HuH-7.5 (cell line): ENCODE data around the gene HYAL3.
"Not testable (repeated sequence)": the region's sequence is repeated elsewhere in the genome, so short reads cannot be mapped to it uniquely, and the experiment has no call there.

Source experiments
- DNase-seq: peaks from one replicate; pipeline ENCODE4 v3.0.0; 2011; ENCODE audit warnings: low spot score

Gene HYAL3

DNA sequence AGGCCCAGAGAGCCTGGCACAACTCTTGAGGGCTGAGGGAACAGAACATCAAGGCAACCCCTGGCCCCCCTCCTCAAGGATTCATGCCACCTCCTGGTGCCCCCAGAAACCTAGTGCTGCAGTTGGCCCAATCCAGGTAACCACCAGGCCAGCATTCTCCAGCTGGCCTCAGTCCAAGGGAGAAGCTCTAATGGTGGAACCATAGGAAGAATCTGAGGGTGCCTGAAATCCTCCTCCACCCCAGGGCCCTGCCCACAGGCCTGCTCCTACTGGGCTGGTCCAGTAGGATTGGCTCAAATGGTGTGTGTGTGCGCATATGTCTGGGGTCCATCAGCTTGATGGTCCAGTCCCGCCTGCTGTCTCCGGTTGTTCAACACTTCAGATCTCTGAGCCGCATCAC, 15.6 kb upstream of the HYAL3 start:
- no peak for DNase-seq

DNA sequence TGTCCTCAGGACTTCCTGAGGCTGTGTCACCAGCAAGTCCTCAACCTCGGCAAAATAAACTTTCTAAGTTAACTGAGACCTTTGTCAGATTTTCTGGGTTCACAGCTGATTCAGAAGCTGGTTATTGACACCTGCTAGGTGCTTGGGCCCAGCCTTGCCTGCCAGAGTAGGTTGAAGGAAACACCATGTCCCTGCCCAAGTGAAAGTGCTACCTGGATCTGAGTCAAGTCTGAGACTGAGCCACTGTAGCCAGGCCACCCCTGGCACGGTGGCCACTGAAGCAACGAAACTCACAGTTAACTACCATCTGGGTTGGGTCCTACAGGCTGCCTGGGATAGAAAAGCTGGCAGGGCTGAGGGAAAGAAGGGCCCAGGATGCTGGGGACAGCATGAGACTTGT, 15.1 kb upstream of the HYAL3 start:
- DNase-seq, result no peak

DNA sequence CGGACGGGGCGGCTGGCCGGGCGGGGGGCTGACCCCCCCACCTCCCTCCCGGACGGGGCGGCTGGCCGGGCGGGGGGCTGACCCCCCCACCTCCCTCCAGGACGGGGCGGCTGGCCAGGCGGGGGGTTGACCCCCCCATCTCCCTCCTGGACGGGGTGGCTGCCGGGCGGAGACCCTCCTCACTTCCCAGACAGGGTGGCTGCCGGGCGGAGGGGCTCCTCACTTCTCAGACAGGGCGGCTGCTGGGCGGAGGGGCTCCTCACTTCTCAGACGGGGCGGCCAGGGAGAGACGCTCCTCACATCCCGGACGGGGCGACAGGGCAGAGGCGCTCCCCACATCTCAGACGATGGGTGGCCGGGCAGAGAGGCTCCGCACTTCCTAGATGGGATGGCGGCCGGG, 12.8 kb upstream of the HYAL3 start:
- not testable (repeated sequence) for DNase-seq

DNA sequence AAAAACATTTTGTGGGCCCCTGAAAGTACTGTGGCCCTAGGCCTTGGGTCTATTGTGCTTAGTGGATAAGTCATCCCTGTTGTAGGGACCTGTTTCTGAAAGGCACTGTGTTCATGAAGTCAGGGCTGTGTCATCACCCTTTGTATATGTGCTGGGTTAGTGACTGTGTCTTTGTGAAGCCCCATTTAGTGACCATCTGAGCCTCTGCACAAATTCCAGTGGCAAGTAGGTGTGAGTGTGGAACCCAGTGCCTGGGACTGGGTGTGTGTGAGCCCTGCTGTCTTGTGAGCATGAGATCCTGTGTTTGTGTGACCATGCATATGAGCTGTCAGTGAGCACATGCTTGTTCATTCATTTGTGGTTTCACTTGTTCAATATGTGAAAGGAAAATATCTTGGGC, 5.4 kb upstream of the HYAL3 start:
- no peak for DNase-seq

DNA sequence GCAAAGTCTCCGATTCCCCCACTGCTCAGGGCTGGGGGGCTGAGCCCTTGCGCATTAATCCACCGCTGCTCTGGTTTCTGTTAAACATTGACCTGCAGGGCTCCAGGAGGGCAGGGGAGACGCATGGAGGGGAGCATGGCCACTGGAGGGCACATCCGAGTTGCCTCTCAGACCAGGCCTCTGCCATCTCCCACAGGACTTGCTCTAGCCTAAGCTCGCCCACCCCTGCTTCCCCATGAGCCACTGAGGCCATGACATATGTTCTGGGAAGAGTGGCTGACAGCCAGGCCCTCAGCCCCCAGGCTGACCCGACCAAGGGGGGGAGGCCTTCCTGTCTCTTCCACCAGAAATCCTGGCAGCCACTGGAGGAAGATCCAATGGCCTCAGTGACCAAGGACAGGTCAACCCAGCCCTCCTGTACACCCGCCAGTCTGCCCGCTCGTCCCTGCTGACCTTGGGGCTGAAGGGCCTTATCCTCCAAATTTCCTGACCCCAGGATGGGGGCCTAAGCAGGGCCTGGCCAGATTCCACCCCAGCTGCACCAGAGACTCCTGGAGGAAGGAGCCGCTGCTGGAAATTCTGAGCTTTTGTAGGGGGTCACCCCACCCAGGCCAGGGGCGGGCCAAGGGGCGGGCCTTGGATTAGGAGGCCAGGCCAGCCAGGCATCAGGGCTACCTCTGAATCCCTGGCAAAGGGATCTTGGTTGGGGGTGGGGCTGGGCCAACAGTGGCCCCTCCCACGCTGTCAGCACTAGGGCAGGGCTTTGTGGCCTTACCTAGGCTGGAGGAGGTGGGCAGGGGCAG, 4.0 kb upstream of the HYAL3 start, which contains the start of gene HYAL1:
TSS of gene HYAL1 (minus strand) at position 562 of the 803 bp plus-strand sequence. CDS start 618 bp downstream, outside the sequence.
- no peak for DNase-seq

GRCh38 chr3:50302095-50303012, 3.1 kb upstream of the HYAL3 start:
- DNase-seq, result no peak

DNA sequence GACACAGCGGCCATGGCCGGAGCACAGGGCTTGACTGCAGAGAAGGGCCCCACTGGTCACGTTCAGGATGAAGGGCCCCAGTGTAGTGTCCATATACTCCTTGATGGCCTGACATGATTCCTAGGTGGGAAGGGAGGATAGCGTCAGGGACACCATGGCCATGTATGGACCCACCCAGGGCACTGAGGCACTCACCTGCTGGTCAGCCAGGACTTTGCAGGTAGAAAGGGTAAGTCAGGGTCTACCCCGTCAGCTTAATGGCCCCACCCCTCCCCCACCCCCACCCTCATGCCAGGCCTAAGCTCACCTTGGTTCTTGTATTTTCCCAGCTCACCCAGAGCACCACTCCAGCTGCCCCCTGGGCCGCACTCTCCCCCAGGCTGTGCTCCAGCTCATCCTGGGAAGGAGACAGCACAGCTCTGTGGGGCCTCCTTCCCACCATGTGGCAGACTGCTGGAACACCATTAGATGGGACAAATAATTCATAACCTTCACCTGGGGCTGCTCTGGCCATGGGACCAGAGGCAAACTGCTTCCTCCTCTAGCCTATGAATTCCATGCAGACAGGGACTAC, 1.6 kb upstream of the HYAL3 start:
- DNase-seq, result no peak

DNA sequence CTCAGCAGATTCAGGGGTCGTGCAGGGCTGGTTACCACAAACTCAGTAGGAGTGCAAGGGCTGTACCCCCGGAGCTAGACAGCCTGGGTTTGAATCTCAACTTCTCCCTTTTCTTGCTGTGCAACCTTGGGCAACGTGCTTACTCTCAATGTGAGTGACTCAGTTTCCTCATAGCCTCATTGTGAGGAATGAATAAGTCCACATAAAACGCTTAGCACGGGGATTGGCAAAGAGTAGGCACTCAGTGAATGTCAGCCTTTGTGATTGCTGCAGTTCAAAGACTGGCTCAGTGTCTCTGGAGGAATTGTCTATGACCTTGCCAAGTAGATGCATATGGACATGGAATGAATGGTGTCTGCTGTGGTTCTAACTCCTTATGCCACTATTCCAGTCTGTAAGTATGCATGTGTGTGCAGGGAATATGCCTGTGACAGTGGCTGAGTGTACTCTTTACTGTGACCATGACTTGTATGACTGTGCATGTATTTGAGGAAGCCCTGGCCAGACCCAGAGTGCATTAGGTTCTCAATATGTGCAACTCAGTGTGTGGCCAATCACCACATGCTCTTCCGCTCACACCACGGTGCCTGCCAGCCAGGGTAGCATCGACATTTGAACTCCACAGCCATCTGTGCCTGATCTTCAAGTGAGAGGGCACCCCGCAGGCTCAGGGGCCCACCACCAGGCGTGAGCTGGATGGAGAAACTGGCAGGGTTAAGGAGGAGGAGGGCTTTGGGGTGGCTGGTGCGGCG, 900 bp upstream of the HYAL3 start:
- no peak for DNase-seq

DNA sequence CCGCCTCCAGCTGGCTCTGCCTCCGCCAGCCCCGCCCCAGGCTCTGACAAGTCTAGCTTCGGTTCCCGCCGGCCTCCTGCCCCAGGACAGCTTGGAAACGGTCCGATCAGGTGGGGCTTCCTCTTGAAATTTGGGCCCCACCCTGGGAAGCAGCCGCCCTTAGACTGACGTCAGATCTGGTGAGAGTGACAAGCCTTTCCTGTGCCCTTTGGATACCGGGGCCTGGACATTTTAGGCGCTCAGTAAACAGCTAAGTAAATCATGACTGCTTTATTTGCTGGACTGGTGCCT, 378 bp upstream of the HYAL3 start:
- DNase-seq, result no peak

GRCh38 chr3:50297896-50298725, 1.1 kb downstream of the HYAL3 start:
- DNase-seq, result peak; percentile 57

DNA sequence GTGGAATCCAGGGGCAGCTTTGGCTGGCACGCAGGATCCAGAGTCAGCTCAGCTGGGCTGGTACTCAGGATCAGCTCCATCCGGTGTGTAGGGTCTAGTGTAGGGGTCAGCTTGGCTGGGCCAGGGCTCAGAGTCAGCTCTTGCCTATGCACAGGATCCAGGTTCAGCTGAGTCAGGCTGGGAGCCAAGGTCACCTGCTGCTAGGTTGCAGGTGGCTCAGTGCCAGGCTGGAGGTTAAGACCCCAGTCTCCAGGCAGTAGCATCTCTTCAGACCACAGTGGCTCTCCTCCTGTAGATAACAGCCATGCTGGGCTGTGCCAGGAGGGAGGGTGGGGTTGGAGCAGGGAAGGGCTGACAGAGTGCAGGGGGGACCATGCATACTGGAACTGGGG, 1.8 kb downstream of the HYAL3 start:
- no peak for DNase-seq

DNA sequence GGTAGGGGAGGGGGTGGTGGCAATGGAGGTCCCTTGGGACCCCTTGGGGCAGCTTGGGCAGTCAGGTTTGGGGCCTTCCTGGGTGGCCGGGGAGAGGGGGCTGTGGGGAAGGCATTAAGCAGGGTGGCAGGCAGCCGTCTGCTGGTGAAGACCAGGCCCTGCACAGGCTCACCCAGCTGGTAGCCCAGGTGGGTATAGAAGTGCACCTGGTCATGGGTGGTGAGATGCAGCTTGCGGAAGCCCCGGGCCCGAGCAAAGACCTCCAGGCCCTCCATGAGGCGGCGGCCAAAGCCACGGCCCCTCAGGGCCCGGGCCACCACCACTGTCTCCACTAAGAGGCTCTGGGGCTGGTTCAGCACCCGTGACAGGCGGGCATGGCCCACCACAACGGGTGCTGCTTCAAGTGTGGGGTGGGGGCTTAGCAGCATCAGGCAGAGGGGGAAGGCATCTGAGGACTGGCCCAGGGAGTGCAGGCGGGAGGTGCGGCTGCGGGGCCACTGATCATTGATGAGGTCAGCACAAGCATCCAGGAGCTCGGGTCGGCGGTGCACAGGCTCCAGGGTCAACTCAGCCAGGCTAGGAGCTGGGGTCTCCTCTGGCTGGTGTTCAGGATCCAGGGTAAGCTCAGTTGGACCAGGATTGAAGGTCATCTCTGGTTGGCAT, 2.4 kb downstream of the HYAL3 start:
- no peak for DNase-seq

DNA sequence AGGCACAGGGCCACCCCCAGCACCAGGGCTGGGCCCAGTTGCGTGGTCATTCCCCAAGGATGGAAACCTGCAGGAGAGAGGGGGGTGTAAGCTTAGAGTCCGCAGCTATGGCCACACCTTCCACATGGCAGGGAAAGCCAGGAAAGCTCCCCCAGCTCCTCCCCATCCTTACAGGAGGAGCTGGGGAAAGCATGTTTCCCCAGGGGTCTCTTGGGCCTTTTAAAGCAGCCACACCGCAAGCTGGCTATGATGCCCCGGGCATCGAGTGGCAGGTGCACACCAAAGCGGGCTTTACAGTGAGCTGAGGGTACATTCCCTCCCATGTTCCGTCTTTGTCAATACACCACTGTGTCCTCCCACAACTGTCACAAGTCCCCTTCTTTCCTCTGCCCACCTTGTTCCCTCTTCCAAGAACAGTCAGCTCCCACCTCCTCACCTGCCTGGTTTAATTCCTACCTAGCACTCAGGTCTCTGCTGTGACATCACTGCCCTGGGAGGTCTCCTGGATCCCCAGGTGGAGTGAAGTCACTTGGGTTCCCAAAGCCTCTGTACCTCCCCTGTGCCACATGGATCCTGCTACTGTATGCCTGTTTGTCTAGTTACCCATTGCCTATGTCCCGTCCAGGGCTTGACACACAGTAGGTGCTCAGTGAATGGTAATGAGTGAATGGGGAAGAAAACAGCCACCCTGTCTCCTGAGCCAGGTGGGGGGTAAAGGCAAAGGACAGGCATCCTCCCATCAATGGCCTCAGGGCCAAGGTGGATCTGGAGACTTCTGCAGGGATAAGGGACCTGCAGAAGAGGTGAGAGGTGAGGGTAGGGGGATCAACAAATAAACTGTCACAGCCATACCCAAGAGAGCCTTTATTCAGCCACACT, 3.4 kb downstream of the HYAL3 start:
- DNase-seq, result no peak

- DNase-seq, result no peak
Observed at GRCh38 chr3:50294492-50295403, 4.5 kb downstream of the HYAL3 start.

GRCh38 chr3:50294089-50294488, 5.1 kb downstream of the HYAL3 start:
- no peak for DNase-seq

DNA sequence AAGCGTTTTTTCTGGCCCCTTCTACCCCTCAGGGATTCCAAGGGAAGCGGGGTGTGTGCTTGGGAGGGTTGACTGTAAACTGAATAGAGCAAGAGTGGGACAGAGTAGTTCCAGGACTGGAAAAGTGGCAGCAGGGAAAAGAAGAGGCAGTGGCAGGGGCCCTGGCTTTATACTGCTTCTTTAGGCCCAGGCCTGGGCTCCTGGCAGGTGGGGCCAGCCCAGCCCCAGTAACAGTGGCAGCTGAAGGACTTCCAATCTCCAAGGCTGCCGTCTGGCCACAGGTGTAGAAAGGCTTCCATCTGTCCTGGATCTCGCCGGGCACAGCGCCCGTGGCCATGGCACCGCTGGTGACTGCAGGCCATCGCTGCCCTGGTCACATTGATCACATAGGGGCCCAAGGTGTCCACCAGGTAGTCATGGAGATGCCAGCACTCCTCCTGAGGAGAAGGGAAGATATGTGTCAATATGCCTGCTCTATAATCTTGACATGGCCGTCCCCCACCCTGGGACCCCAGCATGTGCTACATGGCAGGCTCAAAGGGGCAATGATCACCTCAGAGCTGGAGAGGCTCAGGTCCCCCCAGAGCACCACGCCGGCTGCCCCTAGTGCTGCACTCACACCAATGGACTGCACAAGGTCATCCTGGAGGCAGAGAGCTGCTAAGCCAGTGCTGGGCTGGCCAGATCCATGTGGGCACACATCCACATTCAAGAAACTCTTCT, 6.0 kb downstream of the HYAL3 start:
- DNase-seq, result no peak

DNA sequence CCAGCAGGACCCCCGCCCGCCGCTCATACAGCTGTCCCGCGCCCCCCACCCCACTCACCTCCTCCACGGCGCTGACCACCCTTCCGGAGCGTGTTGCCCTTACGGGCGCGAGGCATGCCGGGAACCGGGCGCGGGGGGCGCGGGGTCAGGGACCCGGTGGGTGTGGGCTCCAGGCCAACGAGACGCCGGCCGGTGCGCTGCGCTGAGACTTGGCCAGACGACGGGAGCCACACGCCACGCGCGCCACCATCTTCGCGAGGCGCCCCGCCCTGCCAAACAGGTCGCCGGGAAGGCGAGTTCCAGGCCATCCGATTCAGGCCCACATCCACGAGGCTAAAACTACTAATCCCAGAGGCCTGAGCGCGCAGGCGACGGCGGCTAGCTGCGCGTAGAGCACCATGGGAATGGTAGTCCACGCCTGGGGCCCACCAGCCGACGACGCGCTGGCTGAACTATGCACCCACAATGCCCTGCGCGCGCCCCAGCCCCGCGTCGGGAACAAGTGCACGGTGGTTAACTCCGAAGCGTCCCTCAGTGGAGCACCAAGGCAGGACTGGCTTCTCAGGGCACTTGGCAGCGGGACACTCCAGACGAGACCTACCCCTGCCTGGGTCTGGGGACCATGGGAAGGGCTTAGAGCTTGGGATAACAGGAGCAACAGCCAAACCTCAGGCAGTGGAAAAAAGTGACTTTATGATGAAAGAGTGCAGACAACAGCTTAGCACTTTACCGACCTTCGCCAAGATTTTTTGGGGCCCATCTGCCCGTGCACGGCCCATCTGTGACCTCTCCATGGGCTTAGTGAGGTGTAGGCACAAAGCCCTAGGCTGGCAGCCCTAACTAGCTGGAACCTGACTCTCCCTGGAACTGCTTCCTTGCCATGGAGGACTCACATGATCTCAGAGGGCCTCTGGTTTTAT, 6.8 kb downstream of the HYAL3 start, which contains the start of gene IFRD2:
TSS of gene IFRD2 (minus strand) at position 271 of the 920 bp plus-strand sequence. CDS start at position 116, 155 bp downstream.
- DNase-seq, result peak; percentile 94
